SIG-M5 treated with dmso at 0.1 percent for 504 hours (cell line): ENCODE data around the gene PRM1.

Experiments
- DNase-seq: peaks from one replicate; lab custom pipeline; 2025; ENCODE audit not compliant: unreplicated experiment; lab: John Stamatoyannopoulos, UW

Gene PRM1, protein sequence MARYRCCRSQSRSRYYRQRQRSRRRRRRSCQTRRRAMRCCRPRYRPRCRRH

DNA sequence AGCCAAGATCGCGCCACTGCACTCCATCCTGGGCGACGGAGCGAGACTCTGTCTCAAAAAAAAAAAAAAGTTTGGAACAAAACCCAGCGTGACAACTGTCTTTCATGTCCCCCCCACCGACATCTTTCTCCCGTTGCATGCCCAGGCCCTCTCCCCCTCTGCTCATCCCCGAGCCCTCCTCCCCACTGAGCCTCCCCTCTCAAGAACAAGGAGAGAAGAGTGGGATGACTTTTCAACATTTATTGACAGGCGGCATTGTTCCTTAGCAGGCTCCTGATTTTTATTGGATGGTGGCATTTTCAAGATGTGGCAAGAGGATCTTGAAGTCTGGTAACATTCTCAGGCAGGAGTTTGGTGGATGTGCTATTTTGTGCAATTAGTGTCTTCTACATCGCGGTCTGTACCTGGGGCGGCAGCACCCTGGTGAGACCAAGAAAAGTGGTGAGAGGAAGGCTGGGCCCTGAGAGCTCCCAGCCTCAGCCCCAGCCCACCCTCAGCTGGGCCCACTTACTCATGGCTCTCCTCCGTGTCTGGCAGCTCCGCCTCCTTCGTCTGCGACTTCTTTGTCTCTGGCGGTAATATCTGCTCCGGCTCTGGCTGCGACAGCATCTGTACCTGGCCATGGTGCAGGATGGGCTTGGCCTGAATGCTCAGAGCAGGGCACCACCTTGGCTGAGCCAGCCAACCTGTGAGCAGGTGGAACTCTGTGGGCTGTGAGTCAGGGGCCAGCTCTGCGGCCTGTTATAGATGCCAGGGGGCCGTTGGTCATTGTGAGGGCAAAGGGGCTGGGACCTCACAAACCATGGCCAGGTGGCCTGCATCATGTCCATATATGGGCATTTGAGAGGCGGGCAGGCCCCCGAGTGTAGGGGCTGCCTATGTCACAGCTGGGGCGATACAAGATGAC is at the start of gene PRM1:
Gene PRM1 (minus strand): TSS at position 715 of the 907 bp plus-strand sequence. CDS start 92 bp downstream, at position 623.
- DNase-seq, result no peak

- DNase-seq, result no peak
These were observed 49.6 kb upstream of the PRM1 start for GRCh38 chr16:11330526-11331237.

DNA sequence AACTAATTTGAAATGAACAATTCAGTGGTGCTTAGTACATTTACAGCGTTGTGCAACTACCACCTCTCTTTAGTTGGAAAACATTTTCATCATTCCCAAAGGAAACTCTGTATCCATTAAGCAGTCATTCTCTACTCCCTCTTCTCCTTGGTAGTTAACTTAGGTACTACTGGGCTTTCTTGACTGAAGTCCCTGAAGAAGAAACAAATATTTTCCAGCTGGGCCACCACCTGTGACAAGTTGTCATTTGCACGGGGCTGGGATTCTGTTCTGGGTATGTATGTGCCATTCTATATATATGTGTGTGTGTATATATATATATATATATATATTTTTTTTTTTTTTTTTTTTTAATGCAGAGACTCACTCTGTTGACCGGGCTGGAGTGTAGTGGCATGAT is 48.8 kb upstream of the PRM1 start:
- DNase-seq, result no peak

GRCh38 chr16:11329071-11329491 is 48.0 kb upstream of the PRM1 start:
- no peak for DNase-seq

- DNase-seq, result peak; percentile 91
These were observed 47.3 kb upstream of the PRM1 start for GRCh38 chr16:11328172-11329070.

DNA sequence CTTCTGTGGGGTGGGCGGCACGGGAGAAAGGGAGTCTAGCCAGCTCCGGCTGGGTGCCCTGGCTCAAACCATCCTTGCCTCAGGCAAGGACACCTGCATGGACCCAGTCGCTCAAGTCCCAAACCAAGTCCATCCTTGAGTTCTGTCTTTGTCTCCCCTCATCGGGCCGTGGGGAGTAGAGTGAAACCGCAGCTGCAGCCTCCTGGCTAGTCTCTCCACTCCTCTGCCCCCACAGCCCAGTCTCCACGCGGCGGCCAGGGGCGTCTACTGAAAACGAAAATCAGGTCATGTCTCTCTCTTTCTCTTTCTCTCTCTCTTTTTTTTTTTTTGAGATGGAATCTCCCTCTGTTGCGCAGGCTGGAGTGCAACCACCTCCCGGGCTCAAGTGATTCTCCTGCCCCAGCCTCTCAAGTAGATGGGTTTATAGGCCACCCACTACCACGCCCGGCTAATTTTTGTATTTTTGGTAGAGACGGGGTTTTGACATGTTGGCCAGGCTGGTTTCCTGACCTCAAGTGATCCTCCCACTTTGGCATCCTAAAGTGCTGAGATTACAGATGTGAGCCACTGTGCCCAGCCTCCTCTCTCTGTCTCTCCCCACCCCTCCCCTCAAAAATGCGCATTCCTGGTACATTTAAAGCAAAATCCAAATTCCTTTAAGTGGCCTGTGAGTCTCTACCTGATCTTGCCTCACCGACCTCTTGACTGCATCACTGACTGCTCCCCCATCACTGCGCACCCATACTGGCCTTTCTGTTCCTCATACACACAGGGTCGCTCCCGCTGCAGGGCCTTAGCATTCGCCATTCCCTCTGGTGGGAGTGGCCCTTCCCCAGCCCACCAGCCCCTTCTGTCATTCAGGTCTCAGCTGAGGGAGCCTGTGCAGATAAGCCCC is 46.4 kb upstream of the PRM1 start:
- no peak for DNase-seq

DNA sequence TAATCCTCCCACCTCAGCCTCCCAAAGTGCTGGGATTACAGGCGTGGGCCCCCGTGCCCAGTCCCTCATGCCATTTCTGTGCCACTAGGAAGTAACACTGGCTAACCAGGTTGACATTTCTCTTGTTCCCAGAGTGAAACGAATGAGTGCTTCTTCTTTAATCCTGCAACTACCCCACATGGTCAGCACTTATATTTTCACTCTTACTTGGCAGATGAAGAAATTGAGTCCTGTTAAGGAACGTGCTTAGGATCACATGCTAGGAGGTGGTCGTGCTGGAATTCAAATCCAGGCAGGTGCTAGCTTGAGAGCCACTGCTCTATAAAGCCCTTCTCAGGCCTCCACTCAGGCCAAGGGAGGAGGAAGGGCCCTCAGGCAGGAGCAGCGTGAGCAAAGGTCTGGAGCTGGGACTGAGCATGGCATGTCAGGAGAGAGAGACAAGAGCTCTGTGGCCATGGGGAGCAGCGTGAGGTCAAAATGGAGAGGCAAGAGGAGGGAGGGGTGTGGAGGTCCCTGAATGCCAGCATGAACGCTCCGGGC is 45.7 kb upstream of the PRM1 start:
- no peak for DNase-seq

DNA sequence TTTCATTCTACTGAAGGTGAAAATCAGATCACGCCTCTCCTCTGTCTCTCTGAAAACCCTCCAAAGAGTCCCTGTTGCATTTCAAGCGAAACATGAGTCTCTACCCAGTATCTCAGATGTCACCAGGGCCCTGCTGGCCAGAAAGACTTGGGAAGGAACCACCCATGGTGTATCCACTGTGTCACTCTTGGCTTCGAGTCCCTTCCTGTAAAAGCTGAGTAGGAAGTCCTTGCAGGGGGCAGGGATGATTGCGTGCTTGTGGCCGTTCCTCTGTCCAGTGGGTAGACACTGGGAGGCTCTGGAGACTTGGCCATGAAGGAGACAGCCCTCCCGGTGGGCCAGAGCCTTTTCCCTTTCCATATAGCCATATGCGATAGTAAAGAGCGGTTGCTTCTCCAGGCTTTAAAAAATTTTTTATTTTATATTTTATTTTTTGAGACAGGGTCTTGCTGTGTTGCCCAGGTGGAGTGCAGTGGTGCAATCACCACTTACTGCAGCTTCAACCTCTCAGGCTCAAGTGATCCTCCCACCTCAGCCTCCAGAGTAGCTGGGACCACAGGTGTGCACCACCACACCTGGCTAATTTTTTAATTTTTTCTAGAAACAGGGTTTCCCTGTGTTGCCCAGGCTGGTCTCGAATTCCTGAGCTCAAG is 45.1 kb upstream of the PRM1 start:
- DNase-seq, result no peak

DNA sequence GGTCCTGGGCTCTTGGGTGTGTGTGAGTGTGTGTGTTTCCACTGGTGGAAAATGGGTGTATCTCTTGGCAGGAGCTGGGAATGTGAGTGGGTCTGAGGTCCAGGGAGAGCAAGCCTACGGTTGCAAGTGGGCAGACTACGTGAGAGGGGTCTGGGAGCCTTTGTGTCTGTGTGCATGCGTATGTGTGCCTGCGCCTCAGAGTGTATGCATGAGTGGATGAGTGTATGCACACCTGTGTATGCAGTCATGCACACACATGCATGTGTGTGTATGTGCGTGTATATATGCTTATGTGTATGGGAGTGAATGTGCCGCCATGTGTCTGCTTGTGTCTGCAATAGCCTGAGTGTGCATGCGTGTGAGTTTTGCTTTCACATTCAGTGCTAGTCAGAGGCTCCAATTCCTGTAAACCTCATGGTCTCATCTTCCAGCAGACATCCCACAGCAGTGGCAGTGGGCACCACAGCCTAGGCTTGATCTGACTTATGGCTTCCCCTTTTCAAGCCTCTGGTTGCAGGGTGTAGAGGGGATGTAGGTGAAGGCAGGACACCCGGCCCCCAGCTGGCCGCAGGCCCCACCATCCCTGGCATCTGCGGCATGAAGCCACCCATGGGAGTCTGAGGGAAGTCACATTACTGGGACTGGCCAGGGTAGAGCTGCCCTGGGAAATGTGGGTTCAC is 44.4 kb upstream of the PRM1 start:
- DNase-seq, result no peak

- no peak for DNase-seq
These were observed 42.6 kb upstream of the PRM1 start for GRCh38 chr16:11323551-11324336.

DNA sequence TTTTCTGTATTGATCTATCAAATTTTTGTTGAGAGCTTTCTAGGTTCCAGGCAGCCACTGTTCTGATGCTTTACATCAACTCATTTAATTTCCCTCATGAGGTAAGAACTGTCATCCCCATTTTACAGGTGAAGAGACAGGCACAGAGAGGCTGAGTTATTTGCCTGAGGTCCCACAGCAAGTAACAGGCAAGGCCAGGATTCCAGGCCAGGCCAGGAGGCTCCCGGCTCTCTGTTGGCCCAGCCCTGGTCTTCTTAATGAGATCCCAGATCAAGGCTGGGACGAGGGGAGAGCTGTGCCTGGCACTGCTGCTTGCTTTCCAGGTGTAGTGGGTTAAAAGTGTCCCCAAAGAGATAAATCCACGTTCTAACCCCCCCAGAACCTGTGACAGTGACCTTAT is 41.7 kb upstream of the PRM1 start:
- DNase-seq, result no peak

DNA sequence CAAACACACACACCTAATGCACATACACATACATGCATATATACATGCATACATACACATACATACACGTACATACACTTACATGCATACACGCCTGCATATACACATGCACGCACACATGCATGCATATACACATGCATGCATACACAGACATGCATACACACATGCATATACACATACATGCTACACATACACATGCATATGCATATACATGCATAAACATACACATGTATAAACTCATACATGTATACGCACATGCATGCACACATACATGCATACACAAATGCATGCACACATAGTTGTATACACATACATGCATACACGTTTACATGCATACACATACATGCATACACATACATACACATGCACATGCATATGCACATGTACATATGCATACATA is 40.5 kb upstream of the PRM1 start:
- no peak for DNase-seq

DNA sequence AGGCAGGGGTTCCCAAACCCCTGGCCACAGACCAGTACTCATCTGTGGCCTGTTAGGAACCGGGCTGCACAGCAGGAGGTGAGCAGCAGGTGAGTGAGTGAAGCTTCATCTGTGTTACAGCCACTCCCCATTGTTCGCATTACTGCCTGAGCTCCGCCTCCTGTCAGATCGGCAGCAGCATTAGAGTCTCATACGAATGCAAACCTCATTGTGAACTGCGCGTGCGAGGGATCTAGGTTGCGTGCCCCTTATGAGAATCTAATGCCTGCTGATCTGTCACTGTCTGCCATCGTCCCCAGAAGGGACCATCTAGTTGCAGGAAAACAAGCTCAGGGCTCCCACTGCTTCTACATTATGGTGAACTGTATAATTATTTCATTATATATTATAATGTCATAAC is 39.0 kb upstream of the PRM1 start:
- DNase-seq, result no peak

DNA sequence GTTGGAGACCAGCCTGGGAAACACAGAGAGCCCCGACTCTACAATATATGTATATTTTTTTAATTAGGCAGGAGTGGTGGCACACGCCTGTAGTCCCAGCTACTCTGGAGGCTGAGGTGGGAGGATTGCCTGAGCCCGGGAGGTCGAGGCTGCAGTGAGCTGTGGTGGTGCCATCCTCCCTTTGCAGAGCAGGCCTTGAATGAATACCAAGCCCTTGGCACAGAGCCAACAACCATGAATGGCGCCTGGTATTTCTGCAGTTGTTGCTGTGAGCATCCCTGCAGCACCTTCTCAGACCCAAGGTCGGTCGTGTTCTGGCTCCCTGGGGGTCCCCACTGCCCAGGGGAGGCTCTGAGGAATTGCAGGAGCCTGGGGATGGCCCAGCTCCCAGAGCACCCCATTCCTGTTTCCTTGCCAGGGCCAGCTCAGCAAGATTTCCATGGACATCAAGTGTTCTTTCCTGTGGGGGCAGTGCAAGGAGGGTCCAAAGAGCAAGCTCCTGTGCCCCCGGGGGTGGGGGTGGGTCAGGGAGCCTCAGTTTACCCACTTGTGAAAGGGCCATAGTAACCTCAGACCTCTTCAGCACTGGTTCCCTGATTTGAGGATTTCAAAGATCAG is 38.5 kb upstream of the PRM1 start:
- DNase-seq, result no peak

DNA sequence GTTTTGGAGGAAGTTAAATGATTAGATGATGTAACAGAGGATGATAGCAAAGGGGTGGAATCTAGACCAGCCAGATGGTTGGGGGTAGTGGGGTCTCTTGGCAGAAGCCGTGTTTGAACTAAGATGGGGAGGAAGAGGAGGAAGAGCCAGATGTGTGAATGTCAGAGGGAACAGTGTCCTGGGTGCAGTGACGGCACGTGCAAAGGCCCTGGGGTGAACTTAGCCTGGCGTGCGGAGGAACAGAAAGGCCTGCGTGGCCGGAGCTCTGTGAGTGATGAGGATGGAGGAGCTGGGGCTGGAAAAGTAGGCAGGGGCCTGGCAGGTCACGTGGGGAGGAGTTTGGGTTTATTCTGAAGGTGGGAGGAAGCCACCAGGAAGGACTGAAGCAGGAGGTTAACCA is 37.7 kb upstream of the PRM1 start:
- no peak for DNase-seq

GRCh38 chr16:11316331-11317015 is 35.3 kb upstream of the PRM1 start:
- no peak for DNase-seq

DNA sequence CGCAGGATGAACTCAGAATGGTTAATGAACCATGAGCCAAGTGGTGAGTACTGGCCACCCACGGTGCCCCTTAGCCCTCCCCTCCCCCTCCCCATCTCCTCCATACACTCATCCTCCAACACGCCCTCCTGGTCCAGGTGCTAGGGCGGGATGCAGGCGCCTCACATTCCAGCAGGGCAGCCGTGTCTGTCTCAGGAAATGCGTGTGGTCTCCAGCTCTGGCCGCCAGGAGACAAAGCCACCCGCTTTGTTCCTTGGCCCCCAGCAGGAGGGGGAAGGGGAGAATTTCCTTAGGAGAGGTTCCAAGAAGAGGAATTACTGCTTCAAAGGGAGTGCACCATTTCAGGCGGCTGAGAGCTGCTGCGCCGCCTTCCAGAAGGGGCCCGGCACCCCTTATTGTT is 34.4 kb upstream of the PRM1 start:
- DNase-seq, result no peak
